Hematopoietic multipotent progenitor cell treated with erythropoietin and hydrocortisone succinate and interleukin-3 and kit ligand, for 6 days (in vitro differentiated cells): Measurements from ENCODE around the gene NDUFB6.
"Not testable (repeated sequence)": the region's sequence is repeated elsewhere in the genome, so short reads cannot be mapped to it uniquely, and the experiment has no call there.

Experiments
- DNase-seq: peaks from one replicate; pipeline ENCODE4 v3.0.0-alpha.2; 2015

NDUFB6 gene

DNA sequence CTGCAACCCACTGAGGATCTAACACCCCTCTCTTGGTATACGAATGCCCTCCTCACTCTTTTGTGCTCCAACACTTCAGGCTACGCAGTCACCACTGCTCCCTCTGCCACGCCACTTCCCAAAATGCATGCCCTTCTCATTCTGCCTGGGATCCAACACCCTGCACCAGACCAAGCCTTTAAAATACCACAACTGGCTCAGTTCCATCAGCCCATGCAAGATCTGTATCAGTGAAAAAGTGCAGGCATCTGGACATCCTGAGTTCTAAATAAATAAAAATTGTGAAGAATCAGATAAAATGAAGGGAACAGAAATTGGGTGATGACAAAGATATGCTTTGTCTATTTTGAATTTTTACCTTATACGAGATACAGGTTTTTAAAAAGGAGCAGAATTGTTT, 2.7 kb downstream of the NDUFB6 start:
- peak; percentile 47 for DNase-seq

- DNase-seq, result no peak
Observed at GRCh38 chr9:32566770-32567169, 6.2 kb downstream of the NDUFB6 start.

DNA sequence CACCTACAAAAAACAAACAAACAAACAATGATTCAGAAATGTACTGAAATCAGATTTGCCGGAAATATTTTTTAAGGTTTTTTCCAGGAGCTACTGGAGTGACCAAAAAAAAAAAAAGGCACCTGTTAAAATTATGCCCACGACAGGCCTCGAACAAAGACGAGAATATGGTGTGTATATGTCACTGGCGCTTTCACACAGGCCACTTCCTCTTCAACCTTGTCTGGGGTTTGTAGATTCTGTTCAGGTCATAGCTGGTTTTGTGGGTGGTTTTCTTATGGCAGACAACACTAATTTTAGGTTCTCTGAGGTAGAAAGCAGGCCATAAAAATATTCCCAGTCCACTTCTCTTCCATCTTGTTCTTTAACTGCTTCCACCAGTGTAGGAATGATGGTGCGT, 7.0 kb downstream of the NDUFB6 start:
- no peak for DNase-seq

GRCh38 chr9:32558408-32558934, 14.5 kb downstream of the NDUFB6 start:
- no peak for DNase-seq

GRCh38 chr9:32554591-32554990, 18.4 kb downstream of the NDUFB6 start:
- peak; percentile 62 for DNase-seq

GRCh38 chr9:32554107-32554506, 18.9 kb downstream of the NDUFB6 start:
- DNase-seq, result peak; percentile 99

DNA sequence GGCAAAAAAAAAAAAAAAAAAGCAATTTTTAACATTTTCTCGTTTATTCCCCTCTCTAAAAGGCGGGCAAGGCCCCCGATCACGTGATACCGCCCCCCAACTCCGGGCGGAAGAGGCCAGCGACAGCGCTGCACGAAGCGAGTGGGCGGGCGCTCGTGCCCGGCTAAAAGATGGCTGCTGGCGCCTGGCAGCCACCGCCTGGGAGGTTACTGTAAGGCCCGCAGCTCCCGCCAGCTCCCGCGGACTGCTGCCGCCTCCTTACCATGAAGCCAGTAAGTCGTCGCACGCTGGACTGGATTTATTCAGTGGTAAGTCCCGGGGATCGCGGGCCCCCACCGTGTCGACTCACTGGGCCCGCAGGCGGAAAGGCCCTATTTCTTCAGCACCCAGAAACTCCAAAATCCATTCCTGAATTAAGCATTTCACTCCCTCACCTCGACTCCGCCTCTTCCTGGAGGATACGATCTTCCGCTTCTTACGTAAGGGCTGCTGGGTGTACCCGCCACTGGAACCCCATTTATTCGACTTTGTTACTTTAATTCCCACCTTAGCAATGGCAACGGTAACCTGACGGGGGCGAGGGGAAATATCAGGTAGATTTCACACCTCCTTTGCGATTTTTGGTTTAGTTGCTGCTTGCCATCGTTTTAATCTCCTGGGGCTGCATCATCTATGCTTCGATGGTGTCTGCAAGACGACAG, 20.6 kb downstream of the NDUFB6 start, which contains the start of the genes SMIM27 and TOPORS:
TSS of gene SMIM27 (plus strand) at position 156 of the 701 bp plus-strand sequence. CDS start at position 264, 108 bp downstream.
TSS of gene TOPORS (minus strand) at position 415 of the 701 bp plus-strand sequence. CDS start at position 265, 150 bp downstream.
- peak; percentile 96 for DNase-seq

- peak; percentile 66 for DNase-seq
Observed at GRCh38 chr9:32551276-32552051, 21.5 kb downstream of the NDUFB6 start.

GRCh38 chr9:32550562-32551275, 22.2 kb downstream of the NDUFB6 start:
- peak; percentile 93 for DNase-seq

- DNase-seq, result peak; percentile 37
Observed at GRCh38 chr9:32550150-32550561, 22.8 kb downstream of the NDUFB6 start.

DNA sequence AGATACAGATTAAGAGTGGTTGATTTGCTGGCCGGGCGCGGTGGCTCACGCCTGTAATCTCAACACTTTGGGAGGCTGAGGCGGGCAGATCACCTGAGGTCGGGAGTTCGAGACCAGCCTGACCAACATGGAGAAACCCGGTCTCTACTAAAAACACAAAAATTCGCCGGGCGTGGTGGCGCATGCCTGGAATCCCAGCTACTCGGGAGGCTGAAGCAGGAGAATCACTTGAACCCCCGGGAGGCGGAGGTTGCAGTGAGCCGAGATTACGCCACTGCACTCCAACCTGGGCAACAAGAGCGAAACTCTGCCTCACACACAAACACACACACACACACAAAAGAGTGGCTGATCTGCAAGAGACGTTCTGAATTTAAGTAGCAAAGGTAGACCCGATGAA, 24.7 kb downstream of the NDUFB6 start:
- not testable (repeated sequence) for DNase-seq

- no peak for DNase-seq
Observed at GRCh38 chr9:32545884-32546283, 27.1 kb downstream of the NDUFB6 start.

GRCh38 chr9:32543047-32543446, 29.9 kb downstream of the NDUFB6 start:
- DNase-seq, result no peak

DNA sequence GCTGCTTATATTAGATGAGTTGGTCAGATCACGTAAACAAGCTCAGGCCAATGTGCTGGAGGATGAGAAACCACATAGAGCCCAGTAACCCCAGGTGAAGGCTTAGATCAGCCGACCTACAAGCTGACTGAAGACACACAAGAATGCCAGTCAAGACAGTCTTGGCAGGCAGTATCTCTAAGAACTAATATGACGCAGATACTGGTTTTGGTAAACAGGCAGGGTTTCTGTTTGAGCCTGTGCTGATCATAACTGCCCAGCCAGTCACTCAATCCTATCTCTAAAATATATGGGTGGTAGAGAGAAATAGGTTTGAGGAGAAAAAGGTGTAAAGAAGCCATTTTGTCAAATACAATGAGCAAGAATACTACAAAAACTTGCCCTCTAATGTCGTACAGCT, 39.1 kb downstream of the NDUFB6 start:
- DNase-seq, result no peak

DNA sequence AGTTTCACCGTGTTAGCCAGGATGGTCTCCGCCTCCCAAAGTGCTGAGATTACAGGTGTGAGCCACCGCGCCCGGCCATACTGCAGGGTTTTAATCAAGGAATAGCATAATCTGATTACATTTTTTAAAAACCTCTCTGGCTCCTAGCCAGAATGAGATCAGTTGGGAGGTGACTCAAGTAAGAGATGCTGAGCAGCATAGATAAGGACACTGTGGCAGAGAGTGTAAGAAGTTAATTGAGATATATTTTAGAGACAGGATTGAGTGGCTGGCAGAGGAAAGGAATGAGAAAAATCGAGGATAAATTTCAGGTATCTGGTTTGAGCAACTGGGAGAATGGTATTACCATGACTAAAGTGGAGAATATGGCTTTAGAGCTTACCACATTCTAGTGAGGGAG, 39.6 kb downstream of the NDUFB6 start:
- DNase-seq, result peak; percentile 90

- no peak for DNase-seq
Observed at GRCh38 chr9:32526707-32527048, 46.3 kb downstream of the NDUFB6 start.

DNA sequence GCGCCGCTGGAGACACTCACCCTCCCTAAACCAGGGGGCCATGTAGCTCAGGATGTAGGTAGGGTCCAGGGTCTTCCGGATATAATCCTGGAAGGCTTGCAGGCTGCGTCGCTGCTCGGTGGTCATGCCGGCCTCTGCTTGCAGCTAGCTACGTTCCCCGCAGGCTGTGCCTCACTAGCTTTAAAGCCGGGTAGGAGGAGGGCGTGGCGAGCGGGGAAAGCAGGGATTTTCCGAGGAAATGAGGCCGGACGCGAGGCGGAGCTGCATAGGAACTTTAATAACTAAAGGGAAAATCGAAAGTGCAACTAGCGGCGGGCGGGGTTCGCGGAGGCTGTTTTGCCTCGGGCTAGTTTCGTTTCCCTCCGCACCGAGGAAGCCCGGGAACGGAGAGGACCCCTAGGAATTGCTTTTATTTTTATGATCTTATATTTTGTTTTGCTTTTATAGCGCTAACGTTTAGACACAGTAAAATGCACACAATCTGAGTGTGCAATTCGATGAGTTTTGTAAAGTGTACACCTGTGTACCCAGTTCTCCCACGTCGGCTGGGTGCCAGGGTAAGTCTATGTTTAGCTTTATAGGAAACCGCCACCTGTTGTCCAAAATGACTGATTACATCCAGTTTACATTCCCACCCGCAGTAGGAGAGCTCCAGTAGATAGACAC, 46.8 kb downstream of the NDUFB6 start, which contains the start of gene RIGI:
TSS of gene RIGI (minus strand) at position 156 of the 666 bp plus-strand sequence. CDS start at position 126, 30 bp downstream.
- peak; percentile 90 for DNase-seq

GRCh38 chr9:32525709-32526030, 47.3 kb downstream of the NDUFB6 start:
- no peak for DNase-seq

DNA sequence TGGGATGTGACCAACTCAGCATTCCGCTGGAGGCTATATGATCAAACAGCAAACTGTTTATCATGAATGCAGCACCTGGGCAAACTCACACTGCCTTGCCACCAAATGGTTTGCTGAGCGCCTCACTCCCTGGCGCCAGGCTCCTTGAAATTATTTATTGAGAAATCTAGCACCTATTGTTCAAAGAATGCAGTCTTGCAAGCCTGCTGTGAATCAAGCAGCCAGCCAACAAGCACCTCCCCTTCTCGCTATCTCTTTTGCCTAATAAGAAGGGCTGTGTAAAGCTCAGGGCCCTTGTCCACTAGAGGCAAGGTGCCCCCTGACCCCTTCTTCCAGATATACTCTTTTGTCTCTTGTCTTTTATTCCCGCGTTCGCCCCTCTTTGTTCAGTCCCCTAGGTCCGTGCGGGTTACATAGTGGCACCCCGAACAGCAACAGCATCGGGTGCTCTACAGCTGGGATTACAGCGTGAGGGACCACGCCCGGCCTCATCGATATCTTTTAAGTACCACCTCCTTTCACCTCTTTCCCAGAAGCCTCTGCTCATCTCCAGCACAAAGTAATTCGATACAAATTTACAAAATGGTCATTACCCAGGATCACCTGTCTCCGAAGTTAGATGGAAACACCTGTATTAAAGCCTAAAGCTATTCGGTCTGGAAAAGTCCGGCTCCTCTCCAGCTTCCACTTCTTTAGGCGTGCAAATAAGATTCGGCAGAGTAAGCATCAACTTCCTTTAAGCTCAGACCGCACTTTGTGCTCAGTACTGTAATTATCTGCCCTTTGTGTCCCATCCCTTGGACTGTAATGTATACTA, 47.9 kb downstream of the NDUFB6 start:
- DNase-seq, result peak; percentile 44

DNA sequence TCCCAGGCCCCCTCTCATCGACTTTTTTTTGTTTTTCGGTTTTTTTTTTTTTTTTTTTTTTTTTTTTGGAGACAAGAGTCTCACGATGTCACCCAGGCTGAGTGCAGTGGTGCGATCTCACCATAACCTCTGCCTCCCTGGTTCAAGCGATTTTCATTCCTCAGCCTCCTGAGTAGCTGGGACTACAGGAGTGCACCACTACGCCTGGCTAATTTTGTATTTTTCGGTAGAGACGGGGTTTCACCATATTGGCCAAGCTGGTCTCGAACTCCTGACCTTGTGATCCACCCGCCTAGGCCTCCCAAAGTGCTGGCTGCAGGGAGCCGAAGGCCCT, 48.4 kb downstream of the NDUFB6 start:
- DNase-seq, result not testable (repeated sequence)

GRCh38 chr9:32523910-32524309, 49.0 kb downstream of the NDUFB6 start:
- no peak for DNase-seq

DNA sequence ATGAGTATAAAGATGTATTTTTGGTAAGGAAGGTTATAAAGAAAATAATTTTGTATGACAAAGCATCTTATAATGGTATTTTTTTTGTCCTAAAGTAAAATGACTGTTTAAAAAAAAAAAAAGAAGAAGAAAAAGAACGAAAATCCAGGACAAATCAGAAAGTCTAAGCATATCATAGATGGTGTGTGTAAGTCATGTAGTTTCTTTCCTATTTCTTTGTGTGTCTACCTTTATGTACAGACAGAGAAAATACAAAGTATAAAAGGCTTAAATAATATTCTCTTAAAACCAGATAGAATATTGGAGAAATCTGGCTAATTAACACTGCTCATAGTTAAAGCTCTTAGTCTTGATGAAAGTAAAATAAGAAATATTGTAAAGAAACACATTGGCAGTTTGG, 54.7 kb downstream of the NDUFB6 start:
- no peak for DNase-seq
